Heart right ventricle (tissue), 16 donors: ENCODE results near the gene EIF4B. TPM values are rescaled to one million over a fixed set of nuclear protein-coding genes. Genes with fewer than 3 reads are reported as not detected.

ENCODE experiments used
- ATAC-seq, 8 donors: fragments of 200-7000 bp; cut with Tn5 transposase; one replicate each; pipeline ENCODE4 v1.9.1; 2020; ENCODE audit warnings: mild to moderate bottlenecking in 8 of 8, moderate library complexity in 8 of 8, moderate number of reproducible peaks in 1 of 8
- DNase-seq, 2 donors: peaks; one replicate each; pipeline ENCODE4 v3.0.0-alpha.2; 2020
- H3K27ac ChIP-seq, 10 donors: fragments of 200-600 bp; sonication (generic) in 2 of 10; one replicate each; pipeline versions ENCODE4 v1.5.0 to v1.8.0; 2020 to 2022; ENCODE audit warnings: mild to moderate bottlenecking in 3 of 10
- H3K27me3 ChIP-seq, 7 donors: fragments of 200-600 bp; one replicate each; pipeline ENCODE4 v1.8.0; 2021 to 2022; ENCODE audit warnings: mild to moderate bottlenecking in 2 of 7
- H3K36me3 ChIP-seq, 9 donors: fragments of 200-600 bp; sonication (generic) in 1 of 9; one replicate each; pipeline versions ENCODE4 v1.5.0 to v1.8.0; 2020 to 2022; ENCODE audit warnings: mild to moderate bottlenecking in 2 of 9
- H3K4me1 ChIP-seq, 9 donors: fragments of 200-600 bp; sonication (generic) in 1 of 9; one replicate each; pipeline versions ENCODE4 v1.5.0 to v1.8.0; 2020 to 2022; ENCODE audit warnings: mild to moderate bottlenecking in 4 of 9
- H3K4me3 ChIP-seq, 10 donors: fragments of 200-600 bp; sonication (generic) in 2 of 10; one replicate each; pipeline versions ENCODE4 v1.5.0 to v1.8.0; 2020 to 2022; ENCODE audit warnings: mild to moderate bottlenecking in 7 of 10, moderate library complexity in 2 of 10
- H3K9me3 ChIP-seq, 11 donors: fragments of 200-600 bp in 10 of 11; sonication (generic) in 2 of 11; one replicate each; pipeline versions ENCODE4 v1.5.0 to v1.8.0; 2013 to 2022; ENCODE audit warnings: mild to moderate bottlenecking in 2 of 11, control low read depth in 1 of 11, moderate library complexity in 1 of 11
- WGBS, 2 donors: extraction: QIAGEN DNeasy Blood & Tissue Kit; methylation state at CpG; one replicate each; pipeline ENCODE4 v1.1.7; 2013; ENCODE audit warnings: inconsistent platforms in 1 of 2; 5-methylcytosine and 5-hydroxymethylcytosine counted together
- intact Hi-C, 10 donors: fragments of 100-400 bp; cut with DNase I; formaldehyde crosslinking; loops; one replicate each; pipeline versions ENCODE4 v1.11.1 to v1.14.2; 2022
- polyA plus RNA-seq, 2 donors: library from polyadenylated mRNA; stranded (reverse); fragments of 200-250 nt; gene quantifications; one replicate each; pipeline ENCODE4 v1.2.3, GENCODE V29; 2013
- total RNA-seq, 10 donors: library from RNA; stranded (reverse); fragmentation: NEBNext Ultra II Directional in 3 of 10; extraction: Animal tissue kit (Norgen Biotek cat#: 25700) in 3 of 10; gene quantifications; one replicate each; pipeline versions ENCODE4 v1.2.1 to v1.2.4, GENCODE V29; 2021 to 2023
- TF ChIP-seq, protein P1 (sequence below), 9 donors: fragments of 200-600 bp; sonication (generic) in 2 of 9; IDR thresholded peaks; one replicate each; pipeline versions ENCODE4 v1.5.0 to v1.8.0; 2021 to 2022; ENCODE audit warnings: antibody characterized with exemption in 9 of 9, mild to moderate bottlenecking in 5 of 9, moderate library complexity in 1 of 9
- donor health status: Arrhythmogenic right ventricular cardiomyopathy.
- donor health status: ischemic (EF 13 %, LVEDD 7.1; RV severe dilation, severe dysfunction).
- donor health status: healthy with polysubstance abuse.
- donor health status: DM: no; HTN: yes; CAD: no.
- donor health status: DM: no; HTN: no; CAD: no.
- donor health status: ischemic (EF 25% LVEDD 6.9; RV normal size, moderate dysfunction).
- donor health status: ischemic (EF 25% LVEDD 5.7; RV mildly dilated, moderate dysfunction).
- donor health status: healthy.
- donor health status: DM: yes; HTN: yes; CAD: no.
- donor health status: Ischemic cardiomyopathy.
- donor health status: ischemic (EF 35%, LVEDD 5.7; RV mildly dilated, moderate dysfunction).
- donor health status: nonischemic (EF 11% LVEDD 7.7; RV severe dilation, severe dysfunction).
- donor health status: DM: yes; HTN: yes; CAD: no.
- donor health status: PGD.
- donor health status: ischemic (EF 29% LVEDD 5.4; RV normal size, mild dysfunction).
- donor health status: nonischemic (EF 23%, LVEDD 6.1; RV moderate dilation, normal function).

The EIF4B gene
- total and polyA plus RNA-seq, 12 donors: 53.2 to 477 (median 423) TPM

DNA sequence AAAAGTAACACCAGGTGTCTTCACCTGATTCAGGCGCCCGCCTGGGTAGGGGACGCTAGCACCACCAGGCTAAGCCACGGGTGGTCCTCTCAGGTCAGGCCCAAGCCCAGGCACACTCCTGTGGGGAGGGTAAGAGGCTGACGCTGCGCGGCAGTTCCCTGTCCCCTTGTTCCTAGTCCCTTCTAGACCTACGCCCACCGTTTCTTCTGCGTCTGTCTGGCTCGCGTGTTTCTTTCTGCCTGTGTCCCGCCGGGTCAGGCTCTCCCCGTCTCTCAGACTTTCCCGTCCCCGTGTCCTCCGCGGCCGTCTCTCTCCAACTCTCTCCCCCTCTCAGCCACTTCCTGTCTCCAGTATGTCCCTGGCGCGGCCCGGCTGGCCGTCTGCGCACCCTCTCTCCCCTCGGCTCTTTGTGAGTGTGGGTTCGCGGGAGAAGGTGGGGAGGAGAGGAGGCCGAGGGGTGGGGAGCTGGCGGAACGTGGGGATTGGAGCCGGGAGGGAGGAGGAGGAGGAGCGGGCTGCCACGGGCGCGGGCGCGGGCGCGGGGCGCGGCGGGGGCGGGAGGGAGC is 40.5 kb downstream of the EIF4B start:
- WGBS, 2 donors: 0% methylated on average over 28 to 35 of the region's 44 CpGs
- H3K4me3 ChIP-seq: peak overlapping the region; percentile 49 to 92 (median 76)
- peak overlapping the region; percentile 93 to 100 (median 99) for H3K27ac ChIP-seq
- peak; percentile 20 to 49 (median 38) for ATAC-seq
- H3K9me3 ChIP-seq: no peaks in the 10 kb centered on the region
- TF ChIP-seq, protein P1, sequence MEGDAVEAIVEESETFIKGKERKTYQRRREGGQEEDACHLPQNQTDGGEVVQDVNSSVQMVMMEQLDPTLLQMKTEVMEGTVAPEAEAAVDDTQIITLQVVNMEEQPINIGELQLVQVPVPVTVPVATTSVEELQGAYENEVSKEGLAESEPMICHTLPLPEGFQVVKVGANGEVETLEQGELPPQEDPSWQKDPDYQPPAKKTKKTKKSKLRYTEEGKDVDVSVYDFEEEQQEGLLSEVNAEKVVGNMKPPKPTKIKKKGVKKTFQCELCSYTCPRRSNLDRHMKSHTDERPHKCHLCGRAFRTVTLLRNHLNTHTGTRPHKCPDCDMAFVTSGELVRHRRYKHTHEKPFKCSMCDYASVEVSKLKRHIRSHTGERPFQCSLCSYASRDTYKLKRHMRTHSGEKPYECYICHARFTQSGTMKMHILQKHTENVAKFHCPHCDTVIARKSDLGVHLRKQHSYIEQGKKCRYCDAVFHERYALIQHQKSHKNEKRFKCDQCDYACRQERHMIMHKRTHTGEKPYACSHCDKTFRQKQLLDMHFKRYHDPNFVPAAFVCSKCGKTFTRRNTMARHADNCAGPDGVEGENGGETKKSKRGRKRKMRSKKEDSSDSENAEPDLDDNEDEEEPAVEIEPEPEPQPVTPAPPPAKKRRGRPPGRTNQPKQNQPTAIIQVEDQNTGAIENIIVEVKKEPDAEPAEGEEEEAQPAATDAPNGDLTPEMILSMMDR (IDR thresholded peaks at IDR 0.05): no peak
- peaks cover 0 to 14% (median 0%) of the 10 kb centered on the region in 9 donors for H3K36me3 ChIP-seq
- H3K4me1 ChIP-seq: peaks cover 26 to 85% (median 68%) of the 10 kb centered on the region in 9 donors
- H3K27me3 ChIP-seq: peaks cover 0 to 5% (median 0%) of the 10 kb centered on the region in 7 donors
- intact Hi-C loops: loop anchor here in 2 of 10 donors (5.0 kb wide), 1 partner anchor 39 kb away; the partner anchor contains the start of gene EIF4B (in 2 of the 2)
- DNase-seq: peak; percentile 89 to 90

DNA sequence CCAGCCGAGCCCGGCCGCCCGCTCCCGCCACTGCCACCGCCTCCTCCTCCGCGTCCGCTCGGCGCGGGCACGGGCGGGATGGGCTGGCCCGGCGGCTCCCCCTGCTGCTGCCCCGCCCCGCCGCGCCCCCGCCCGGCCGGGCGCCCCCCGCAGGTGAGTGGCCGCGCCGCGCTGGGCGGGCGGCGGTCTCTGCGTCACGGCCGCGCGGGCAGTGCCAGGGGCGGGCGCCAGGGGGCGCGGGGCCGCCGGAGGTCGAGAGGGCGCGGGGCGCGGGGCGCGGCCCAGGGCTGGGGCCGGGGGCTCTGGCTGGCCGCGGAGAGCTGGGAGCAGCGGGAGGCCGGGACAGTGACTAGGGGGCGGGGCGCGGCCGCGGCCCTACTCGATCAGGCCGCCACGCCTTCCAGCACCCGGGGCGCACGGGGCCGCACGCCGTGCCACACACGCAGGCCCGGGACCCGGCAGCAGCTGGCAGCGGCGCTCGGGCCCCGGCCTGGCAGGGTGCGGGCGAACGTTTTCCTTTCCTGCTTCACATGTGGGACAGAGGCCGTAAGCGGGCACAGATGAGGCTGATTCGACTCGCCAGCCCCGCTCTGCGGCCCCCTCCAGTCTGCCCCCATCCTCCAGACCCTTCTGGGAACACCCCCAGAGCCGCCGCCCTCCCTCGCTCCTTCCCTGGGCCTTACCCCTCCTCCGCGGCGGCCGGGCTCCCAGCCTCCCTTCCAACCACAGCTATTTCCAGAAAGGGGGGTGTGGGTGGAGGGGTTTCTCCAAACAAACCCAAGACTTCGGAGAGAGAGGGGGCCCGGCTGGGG is 41.2 kb downstream of the EIF4B start:
- TF ChIP-seq, protein P1 (IDR thresholded peaks at IDR 0.05): peak in 4 of 9 donors; percentile 12 to 46 (median 37)
- DNase-seq (peak; percentile 83 to 85), ATAC-seq (peak in 7 of 8 donors; percentile 14 to 26 (median 18))
- peak overlapping the region; percentile 96 to 100 (median 100) for H3K27ac ChIP-seq
- H3K9me3 ChIP-seq: no peaks in the 10 kb centered on the region
- peak overlapping the region; percentile 24 to 92 (median 78) for H3K4me3 ChIP-seq
- intact Hi-C loops: loop anchor here in 2 of 10 donors (5.0 kb wide), 1 partner anchor 40 kb away; the partner anchor contains the start of gene EIF4B (in 2 of the 2)
- peaks cover 33 to 91% (median 75%) of the 10 kb centered on the region in 9 donors for H3K4me1 ChIP-seq
- WGBS, 2 donors: 1% methylated on average over 49 to 94 of the region's 94 CpGs
- H3K36me3 ChIP-seq: peaks cover 0 to 13% (median 0%) of the 10 kb centered on the region in 9 donors
- peaks cover 0 to 5% (median 0%) of the 10 kb centered on the region in 7 donors for H3K27me3 ChIP-seq

DNA sequence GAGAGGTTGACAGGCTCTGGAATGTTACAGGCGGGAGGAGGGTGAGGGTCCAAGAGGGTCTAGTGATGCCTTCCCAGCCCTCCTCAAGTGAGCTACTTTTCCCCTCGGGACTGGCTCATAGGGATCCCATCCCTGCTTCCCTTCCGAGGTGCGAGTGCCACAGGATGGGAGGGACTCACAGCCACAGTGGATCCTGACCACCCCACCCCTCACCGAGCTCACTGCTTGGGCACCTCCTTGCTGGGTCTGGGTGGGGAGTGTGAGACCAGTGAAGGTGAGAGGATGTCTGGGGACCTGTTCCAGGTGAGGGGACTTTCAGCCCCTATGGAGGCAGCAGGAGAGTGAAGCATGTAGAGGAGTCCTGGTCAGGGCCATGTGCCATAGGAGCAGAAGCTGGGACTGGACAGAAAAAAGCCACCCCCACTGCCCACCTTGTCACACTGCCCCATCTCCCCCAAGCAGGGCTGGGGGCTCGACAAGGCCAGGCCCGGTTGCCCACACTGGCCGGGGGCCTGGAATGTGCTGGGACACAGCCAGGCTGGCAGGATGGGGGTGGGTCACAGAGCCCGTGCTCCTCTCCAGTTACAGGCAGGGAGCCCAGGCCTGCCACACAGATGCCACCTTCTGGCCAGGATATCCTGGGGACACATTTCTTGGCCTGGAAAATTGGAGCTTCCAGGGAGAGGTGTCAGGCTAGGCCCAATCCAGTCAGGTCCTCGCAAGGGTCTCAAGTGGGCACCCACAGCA is 42.0 kb downstream of the EIF4B start:
- 11% methylated on average over 10 of the region's 10 CpGs for WGBS, 2 donors
- H3K4me3 ChIP-seq: peak overlapping the region; percentile 24 to 92 (median 74)
- peak; percentile 80 for DNase-seq
- intact Hi-C loops: loop anchor here in 2 of 10 donors (5.0 kb wide), 1 partner anchor 41 kb away; the partner anchor contains the start of gene EIF4B (in 2 of the 2)
- TF ChIP-seq, protein P1 (IDR thresholded peaks at IDR 0.05): peak in 4 of 9 donors; percentile 22 to 39 (median 34)
- peaks cover 38 to 91% (median 82%) of the 10 kb centered on the region in 9 donors for H3K4me1 ChIP-seq
- ATAC-seq: peak; percentile 1 to 41 (median 15)
- H3K9me3 ChIP-seq: no peaks in the 10 kb centered on the region
- peaks cover 0 to 5% (median 0%) of the 10 kb centered on the region in 7 donors for H3K27me3 ChIP-seq
- H3K27ac ChIP-seq: peak overlapping the region; percentile 95 to 100 (median 100)
- peaks cover 0 to 10% (median 0%) of the 10 kb centered on the region in 9 donors for H3K36me3 ChIP-seq
